Stimulated activated CD8-positive, alpha-beta memory T cell treated with anti-CD3 and anti-CD28 coated beads, Interleukin-15, amount 100 ng/mL, for 1 hour (primary cell): Measurements from ENCODE around the gene DAPK2.
A peak's percentile ranks its signal among the peaks of the same experiment; 100 is the strongest.

Experiments used
- DNase-seq: peaks from one replicate; pipeline ENCODE4 v3.0.0-alpha.2; 2020; ENCODE audit warnings: low read depth

DAPK2 gene

DNA sequence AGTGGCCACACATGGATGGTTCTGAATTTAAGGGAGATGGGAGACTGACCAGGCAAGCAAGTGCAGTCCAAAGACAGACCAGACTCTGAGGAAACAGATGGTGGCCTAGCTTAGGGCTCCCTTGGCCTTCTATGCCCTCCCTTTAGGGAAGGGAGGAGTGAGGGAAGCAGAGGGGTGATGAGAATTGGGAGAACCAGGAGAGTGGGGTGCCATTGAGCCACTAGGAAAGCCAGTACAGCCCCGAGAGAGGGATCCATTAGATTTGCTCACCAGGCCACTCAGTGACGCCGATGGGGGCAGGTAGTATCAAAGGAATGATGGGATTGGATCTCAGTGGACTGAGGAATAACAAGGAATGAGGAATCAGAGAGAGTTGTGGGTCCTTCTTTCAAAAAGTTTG, 182.1 kb downstream of the DAPK2 start:
- no peak for DNase-seq

DNA sequence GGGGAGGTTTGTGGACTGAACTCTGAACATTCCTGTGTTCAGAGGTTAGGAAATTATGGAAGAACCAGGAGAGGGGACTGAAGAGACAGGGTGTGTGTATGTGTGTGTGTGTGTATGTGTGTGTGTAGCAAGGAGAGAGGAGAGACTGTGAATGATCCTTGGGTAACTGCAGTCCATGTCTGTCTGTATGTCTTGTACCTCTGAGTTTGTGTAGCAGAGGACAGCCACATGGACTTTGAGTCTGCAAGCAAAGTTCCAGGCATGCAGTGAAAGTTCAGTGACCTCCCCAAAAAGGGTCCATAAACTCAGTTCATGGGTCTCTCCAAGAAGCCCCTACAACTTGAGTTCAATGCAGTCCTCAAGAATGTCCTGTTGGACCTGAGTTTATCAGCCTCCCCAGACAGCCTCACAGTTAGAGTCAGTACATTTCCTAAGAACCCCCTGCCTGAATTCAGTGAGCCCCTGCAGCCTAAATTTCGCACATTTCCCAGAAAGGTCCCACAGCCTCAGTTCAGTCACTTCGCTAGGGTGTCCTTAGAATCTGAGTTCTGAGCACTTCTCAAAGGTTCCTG, 184.3 kb downstream of the DAPK2 start:
- DNase-seq, result no peak

DNA sequence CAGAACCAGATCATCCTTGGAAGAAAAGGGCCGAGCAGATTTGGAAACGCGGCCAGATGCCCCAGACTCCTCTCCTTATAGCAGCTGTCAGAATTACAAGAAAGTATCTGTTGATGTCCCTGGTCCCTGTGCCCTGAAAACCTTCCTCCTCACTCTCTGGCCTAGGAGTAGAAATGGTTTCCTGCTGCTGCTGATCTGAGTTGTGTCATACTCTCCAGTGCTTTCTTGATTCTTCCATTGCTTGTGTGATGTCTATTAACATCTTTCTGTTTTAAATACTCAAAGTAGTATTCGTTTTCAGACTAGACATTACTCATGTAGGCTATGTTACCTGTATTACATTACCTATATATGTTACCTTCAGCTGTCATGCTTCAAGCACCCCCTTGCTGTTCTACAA, 185.7 kb downstream of the DAPK2 start:
- no peak for DNase-seq

GRCh38 chr15:63860155-63860554, 186.1 kb downstream of the DAPK2 start:
- peak; percentile 20 for DNase-seq

- DNase-seq, result no peak
Measured at GRCh38 chr15:63858881-63859280, 187.4 kb downstream of the DAPK2 start.

DNA sequence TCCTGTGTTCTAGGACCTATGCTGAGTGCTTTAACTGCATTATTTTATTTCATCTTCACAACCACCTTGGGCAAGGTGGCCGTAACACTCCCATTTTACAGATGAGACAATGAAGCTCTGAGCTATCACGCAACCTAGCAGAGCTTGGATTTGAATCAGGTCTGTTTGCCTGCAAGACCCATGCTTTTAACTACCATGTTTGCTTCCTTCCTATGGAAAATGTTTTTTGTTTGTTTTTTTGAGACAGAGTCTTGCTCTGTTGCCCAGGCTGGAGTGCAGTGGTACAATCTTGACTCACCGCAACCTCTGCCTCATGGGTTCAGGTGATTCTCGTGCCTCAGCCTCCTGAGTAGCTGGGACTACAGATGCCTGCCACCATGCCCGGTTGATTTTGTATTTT, 187.8 kb downstream of the DAPK2 start:
- no peak for DNase-seq

GRCh38 chr15:63857461-63857856, 188.8 kb downstream of the DAPK2 start:
- no peak for DNase-seq
